Stimulated activated CD4-positive, alpha-beta T cell treated with anti-CD3 and anti-CD28 coated beads, Interleukin-1b, Interleukin-23, amount 100 ng/mL, for 1 hour (primary cell): ENCODE data around the gene CALY.

Experiments used
- DNase-seq, 2 donors: peaks; one replicate each; pipeline ENCODE4 v3.0.0-alpha.2; 2020; ENCODE audit warnings: low read depth in 2 of 2

Gene CALY

GRCh38 chr10:133311570-133311969 lies 25.1 kb downstream of the CALY start:
- no peak for DNase-seq

GRCh38 chr10:133310789-133311188 lies 25.9 kb downstream of the CALY start:
- DNase-seq = no peak

- DNase-seq = no peak
Measured at GRCh38 chr10:133310399-133310755, 26.3 kb downstream of the CALY start.

GRCh38 chr10:133309720-133310398 lies 26.8 kb downstream of the CALY start:
- DNase-seq = no peak

- DNase-seq = peak; percentile 93 to 94
Measured at GRCh38 chr10:133309100-133309719, 27.5 kb downstream of the CALY start.

GRCh38 chr10:133308421-133309099 lies 28.1 kb downstream of the CALY start, which contains the start of the genes TUBGCP2 and ZNF511:
Gene TUBGCP2, minus strand, starts transcription at chr10:133308872. Its CDS starts 5,931 bp downstream, at chr10:133302941.
Gene ZNF511, plus strand, starts transcription at chr10:133308914. Its CDS starts 30 bp downstream, at chr10:133308944.
- DNase-seq = peak; percentile 76 to 84

GRCh38 chr10:133307776-133308420 lies 28.8 kb downstream of the CALY start:
- peak; percentile 62 to 75 for DNase-seq

- DNase-seq = no peak
Measured at GRCh38 chr10:133306941-133307379, 29.7 kb downstream of the CALY start.

- DNase-seq = no peak
Measured at GRCh38 chr10:133306097-133306476, 30.6 kb downstream of the CALY start.

GRCh38 chr10:133303206-133303605 lies 33.5 kb downstream of the CALY start:
- no peak for DNase-seq

GRCh38 chr10:133302230-133302629 lies 34.5 kb downstream of the CALY start:
- no peak for DNase-seq

- DNase-seq = no peak
Measured at GRCh38 chr10:133299738-133300137, 37.0 kb downstream of the CALY start.

GRCh38 chr10:133299224-133299623 lies 37.5 kb downstream of the CALY start:
- DNase-seq = no peak

- DNase-seq = no peak
Measured at GRCh38 chr10:133298466-133298865, 38.2 kb downstream of the CALY start.

GRCh38 chr10:133297504-133297903 lies 39.2 kb downstream of the CALY start:
- no peak for DNase-seq

- no peak for DNase-seq
Measured at GRCh38 chr10:133295426-133296320, 41.0 kb downstream of the CALY start.

- DNase-seq = no peak
Measured at GRCh38 chr10:133294189-133294588, 42.5 kb downstream of the CALY start.

GRCh38 chr10:133293810-133294119 lies 42.9 kb downstream of the CALY start:
- DNase-seq = no peak

- no peak for DNase-seq
Measured at GRCh38 chr10:133292919-133293809, 43.5 kb downstream of the CALY start.

- DNase-seq = no peak
Measured at GRCh38 chr10:133289761-133290160, 46.9 kb downstream of the CALY start.
